ENCODE data around the gene FAM120A. TPM values are rescaled to one million over a fixed set of nuclear protein-coding genes. Genes with fewer than 3 reads are reported as not detected.

FAM120A gene
- total RNA-seq, 1 donor from 2014 or later, result 59.3 TPM

- no peak for DNase-seq (ENCODE audit: low spot score, unreplicated experiment)
- Mint-ChIP-seq H3K4me1 (ENCODE audit: low read depth) (peaks cover 7% of the 10 kb centered on the region), H3K27ac (peak overlapping the region; percentile 41), H3K27me3 (no peaks in the 10 kb centered on the region), H3K36me3 (ENCODE audit: insufficient read depth) (peaks cover 14% of the 10 kb centered on the region), H3K4me3 (ENCODE audit: low read depth) (no peak overlapping the region), H3K9me3 (ENCODE audit: low read depth) (no peaks in the 10 kb centered on the region)
- TF ChIP-seq CTCF (IDR thresholded peaks at IDR 0.05; ENCODE audit: unreplicated experiment), result no peak
Observed at GRCh38 chr9:93546356-93546755, 94.9 kb downstream of the FAM120A start.

- H3K9me3 Mint-ChIP-seq (ENCODE audit: low read depth), result no peaks in the 10 kb centered on the region
- no peak overlapping the region for H3K4me3 Mint-ChIP-seq (ENCODE audit: low read depth)
- no peak for DNase-seq (ENCODE audit: low spot score, unreplicated experiment)
- TF ChIP-seq CTCF (IDR thresholded peaks at IDR 0.05; ENCODE audit: unreplicated experiment), result no peak
- H3K27me3 Mint-ChIP-seq, result no peaks in the 10 kb centered on the region
- peaks cover 7% of the 10 kb centered on the region for H3K4me1 Mint-ChIP-seq (ENCODE audit: low read depth)
- peaks cover 18% of the 10 kb centered on the region for H3K36me3 Mint-ChIP-seq (ENCODE audit: insufficient read depth)
- H3K27ac Mint-ChIP-seq, result no peak overlapping the region
Observed at GRCh38 chr9:93549611-93550010, 98.1 kb downstream of the FAM120A start.

- no peak for DNase-seq (ENCODE audit: low spot score, unreplicated experiment)
- Mint-ChIP-seq H3K36me3 (ENCODE audit: insufficient read depth) (peaks cover 17% of the 10 kb centered on the region), H3K4me3 (ENCODE audit: low read depth) (no peak overlapping the region)
Observed at GRCh38 chr9:93552923-93553322, 101.4 kb downstream of the FAM120A start.

DNA sequence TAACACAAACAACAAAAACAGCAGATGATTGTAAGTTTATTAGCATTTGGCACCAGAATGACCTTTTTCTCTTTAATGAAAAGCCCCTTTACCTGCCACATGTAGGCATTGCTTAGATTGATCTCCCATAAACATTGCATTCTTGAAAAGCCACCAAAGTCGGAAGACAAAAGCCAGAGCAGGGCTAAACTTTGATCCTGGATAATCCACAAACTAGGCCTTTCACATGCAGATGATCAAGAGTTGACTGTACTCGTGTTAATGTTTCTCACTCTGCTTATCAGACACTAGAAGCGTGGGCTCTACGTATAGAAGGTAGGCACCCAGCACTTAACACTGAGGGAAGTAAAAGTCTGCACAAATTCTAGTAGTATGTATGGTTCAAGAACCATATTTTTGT is 103.9 kb downstream of the FAM120A start:
- Mint-ChIP-seq H3K27me3 (no peaks in the 10 kb centered on the region), H3K4me3 (ENCODE audit: low read depth) (no peak overlapping the region), H3K4me1 (ENCODE audit: low read depth) (peaks cover 2% of the 10 kb centered on the region), H3K27ac (no peak overlapping the region), H3K9me3 (ENCODE audit: low read depth) (no peaks in the 10 kb centered on the region), H3K36me3 (ENCODE audit: insufficient read depth) (peaks cover 18% of the 10 kb centered on the region)
- TF ChIP-seq CTCF (IDR thresholded peaks at IDR 0.05; ENCODE audit: unreplicated experiment), result no peak
- DNase-seq (ENCODE audit: low spot score, unreplicated experiment), result no peak

More at GRCh38 chr9:93552923-93553322, 101.4 kb downstream of the FAM120A start:
- Mint-ChIP-seq H3K27ac (no peak overlapping the region), H3K9me3 (ENCODE audit: low read depth) (no peaks in the 10 kb centered on the region), H3K4me1 (ENCODE audit: low read depth) (peaks cover 7% of the 10 kb centered on the region), H3K27me3 (no peaks in the 10 kb centered on the region)
- TF ChIP-seq CTCF (IDR thresholded peaks at IDR 0.05; ENCODE audit: unreplicated experiment), result no peak

GRCh38 chr9:93557366-93558137 is 106.1 kb downstream of the FAM120A start:
- no peak for DNase-seq (ENCODE audit: low spot score, unreplicated experiment)
- peaks cover 10% of the 10 kb centered on the region for H3K36me3 Mint-ChIP-seq (ENCODE audit: insufficient read depth)
- H3K9me3 Mint-ChIP-seq (ENCODE audit: low read depth), result no peaks in the 10 kb centered on the region
- H3K4me1 Mint-ChIP-seq (ENCODE audit: low read depth), result no peaks in the 10 kb centered on the region
- H3K27me3 Mint-ChIP-seq, result no peaks in the 10 kb centered on the region
- peak overlapping the region; percentile 59 for H3K27ac Mint-ChIP-seq
- no peak overlapping the region for H3K4me3 Mint-ChIP-seq (ENCODE audit: low read depth)
- TF ChIP-seq CTCF (IDR thresholded peaks at IDR 0.05; ENCODE audit: unreplicated experiment), result no peak

Data from progenitor cell of endocrine pancreas (in vitro differentiated cells).